H1 (cell line): ENCODE results near the gene SF3B6. TPM values are rescaled to one million over a fixed set of nuclear protein-coding genes. Genes with fewer than 3 reads are reported as not detected.

Experiments
- ATF3 ChIP-seq: IDR thresholded peaks from 2 replicates; pipeline ENCODE4 v1.6.1; 2011; ENCODE audit warnings: low read depth, mild to moderate bottlenecking, low read length; ENCODE audit not compliant: insufficient read depth
- BCL11A ChIP-seq, 2 experiments: IDR thresholded peaks; one replicate each; pipeline ENCODE4 v1.6.1; 2011; ENCODE audit warnings: low read depth in 2 of 2, low read length in 2 of 2, mild to moderate bottlenecking in 2 of 2
- CBX8 ChIP-seq: fragments of 300-800, 300-1000 bp; sonication (generic); IDR thresholded peaks from 2 replicates; pipeline ENCODE4 v1.7.1; 2016; ENCODE audit warnings: low read depth, low read length, borderline replicate concordance
- CHD1 ChIP-seq: IDR thresholded peaks from 2 replicates; pipeline ENCODE4 v1.6.1; 2012; ENCODE audit warnings: low read depth, low read length, improper control_type of control experiment
- CHD2 ChIP-seq: IDR thresholded peaks from 2 replicates; pipeline ENCODE4 v1.6.1; 2012; ENCODE audit warnings: low read length, improper control_type of control experiment
- CTBP2 ChIP-seq: IDR thresholded peaks from 2 replicates; pipeline ENCODE4 v1.7.0; 2011; ENCODE audit warnings: borderline replicate concordance, mild to moderate bottlenecking, moderate library complexity, mixed read lengths, low read length; ENCODE audit not compliant: insufficient read depth, insufficient read length
- EGR1 ChIP-seq: IDR thresholded peaks from 2 replicates; pipeline ENCODE4 v1.6.1; 2011; ENCODE audit warnings: low read depth, low read length, borderline replicate concordance
- FOSL1 ChIP-seq: IDR thresholded peaks from 2 replicates; pipeline ENCODE4 v1.6.1; 2011; ENCODE audit warnings: mild to moderate bottlenecking, low read depth, low read length, moderate library complexity; ENCODE audit not compliant: insufficient read depth
- HDAC2 ChIP-seq, 2 experiments: fragments of 300-600 bp in 1 of 2; sonication (generic) in 1 of 2; IDR thresholded peaks; 2 replicates each; pipeline ENCODE4 v1.6.1; 2011 to 2012; ENCODE audit warnings: low read depth in 2 of 2, low read length in 2 of 2, mild to moderate bottlenecking in 2 of 2, moderate library complexity in 2 of 2, borderline replicate concordance in 1 of 2, inconsistent platforms in 1 of 2
- HDAC6 ChIP-seq: IDR thresholded peaks from one replicate; pipeline ENCODE4 v1.7.1; 2012; ENCODE audit warnings: low read depth, mild to moderate bottlenecking, inconsistent platforms, low read length, moderate library complexity
- KDM1A ChIP-seq: fragments of 200-600, 300-600 bp; sonication (generic); IDR thresholded peaks from 2 replicates; pipeline ENCODE4 v1.7.1; 2016; ENCODE audit warnings: mild to moderate bottlenecking, low read length, borderline replicate concordance
- KDM4A ChIP-seq: IDR thresholded peaks from one replicate; pipeline ENCODE4 v1.7.1; 2012; ENCODE audit warnings: low read depth, mild to moderate bottlenecking, moderate library complexity, low read length, inconsistent platforms; ENCODE audit not compliant: severe bottlenecking
- KDM5A ChIP-seq: fragments of 200-600 bp; IDR thresholded peaks from 2 replicates; pipeline ENCODE4 v1.7.1; 2012; ENCODE audit warnings: mild to moderate bottlenecking, low read length, inconsistent platforms, mixed read lengths
- MAFK ChIP-seq: IDR thresholded peaks from 2 replicates; pipeline ENCODE4 v1.6.1; 2012; ENCODE audit warnings: low read depth, mild to moderate bottlenecking, improper control_type of control experiment, low read length
- POLR2A ChIP-seq, 2 experiments: IDR thresholded peaks; 1 replicate in 1 of 2; 2 replicates in 1 of 2; pipeline ENCODE4 v1.6.1; 2011; ENCODE audit warnings: low read depth in 2 of 2, low read length in 2 of 2, mild to moderate bottlenecking in 2 of 2; ENCODE audit errors: control extremely low read depth in 1 of 2
- SAP30 ChIP-seq: fragments of 300-600 bp; sonication (generic); IDR thresholded peaks from 2 replicates; pipeline ENCODE4 v1.7.1; 2012; ENCODE audit warnings: low read length, moderate library complexity, mild to moderate bottlenecking, inconsistent platforms; ENCODE audit not compliant: insufficient read depth, insufficient replicate concordance
- SP1 ChIP-seq: IDR thresholded peaks from 2 replicates; pipeline ENCODE4 v1.6.1; 2011; ENCODE audit warnings: low read depth, low read length
- SP2 ChIP-seq: IDR thresholded peaks from 2 replicates; pipeline ENCODE4 v1.6.1; 2012; ENCODE audit warnings: mild to moderate bottlenecking, low read length, inconsistent platforms
- SP4 ChIP-seq: IDR thresholded peaks from 2 replicates; pipeline ENCODE4 v1.6.1; 2012; ENCODE audit warnings: low read length, inconsistent platforms
- SRF ChIP-seq: IDR thresholded peaks from 2 replicates; pipeline ENCODE4 v1.6.1; 2011; ENCODE audit warnings: mild to moderate bottlenecking, low read depth, low read length, moderate library complexity
- SUZ12 ChIP-seq: fragments of 200-600 bp; sonication (generic); IDR thresholded peaks from 2 replicates; pipeline ENCODE4 v1.6.1; 2012; ENCODE audit warnings: mild to moderate bottlenecking, inconsistent platforms, low read length, moderate library complexity, mixed read lengths
- TAF7 ChIP-seq: optimal IDR thresholded peaks from 2 replicates; pipeline ENCODE3; 2011; ENCODE audit warnings: low read depth, mild to moderate bottlenecking, inconsistent platforms, low read length, moderate library complexity, borderline replicate concordance
- TEAD4 ChIP-seq: IDR thresholded peaks from 2 replicates; pipeline ENCODE4 v1.6.1; 2012; ENCODE audit warnings: low read depth, low read length, inconsistent platforms, mixed read lengths
- polyA plus RNA-seq, 7 experiments: library from polyadenylated mRNA; depleted of rRNA in 3 of 7; stranded (reverse) in 5 of 7; unstranded in 2 of 7; fragments of >200 nt in 5 of 7; fragments of 200-250 nt in 2 of 7; gene quantifications; 1 replicate in 5 of 7; 2 replicates in 1 of 7; 4 replicates in 1 of 7; pipeline versions ENCODE4 v1.2.1 to v1.2.3, GENCODE V29; 2011 to 2013; ENCODE audit warnings: missing spikeins in 2 of 7, mixed read lengths in 2 of 7
- total RNA-seq: library from RNA; stranded (reverse); fragmentation: NEBNext Ultra II Directional; extraction: Animal tissue kit (Norgen Biotek cat#: 25700); gene quantifications from 2 replicates; pipeline ENCODE4 v1.2.1, GENCODE V29; 2021

SF3B6 gene
- total and polyA plus RNA-seq, 2 of the 8 experiments (the other 6 are each of a cell fraction or from before 2014, with no cell fraction given): 126 to 155 TPM

DNA sequence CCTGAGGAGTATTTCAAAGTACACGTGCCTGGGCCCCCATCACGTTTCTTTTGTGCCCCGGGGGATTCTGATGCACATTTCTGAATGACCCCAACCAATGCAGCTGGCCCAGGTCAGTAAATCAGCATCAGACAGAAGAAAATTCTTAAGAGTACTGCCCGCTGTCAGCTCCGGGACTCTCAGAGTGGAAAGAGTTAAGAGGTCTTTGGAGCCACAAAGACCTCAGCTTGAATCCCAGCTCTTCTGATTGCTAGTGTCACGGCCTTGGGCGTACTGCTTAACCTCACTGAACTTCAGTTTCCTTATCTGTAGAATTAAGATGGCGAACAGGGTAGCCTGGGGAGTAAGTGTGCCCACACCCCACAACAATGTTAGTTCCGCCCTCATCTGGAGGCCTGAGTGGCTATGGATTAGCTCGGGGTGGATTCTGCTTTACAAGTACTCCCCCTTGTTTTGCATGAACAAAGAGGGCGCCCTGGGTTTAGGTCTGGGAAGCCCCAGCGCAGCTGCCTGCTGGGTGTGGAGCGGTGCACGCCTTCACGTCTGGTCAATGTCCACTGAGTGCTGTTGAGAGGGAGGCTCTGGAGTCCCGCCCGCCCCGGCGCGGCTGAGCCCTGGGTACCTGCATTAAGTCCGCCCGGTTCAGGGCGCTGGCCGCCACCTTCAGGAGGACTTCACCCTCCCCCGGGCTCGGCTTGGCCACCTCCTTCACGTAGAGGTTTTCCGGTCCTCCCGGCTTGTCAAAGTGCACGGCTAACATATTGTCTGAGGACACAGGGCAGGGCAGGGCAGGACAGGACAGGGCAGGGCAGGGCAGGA lies 7.7 kb upstream of the SF3B6 start (continued):
- peak; percentile 39; the same call in 1 of the 2 replicates for TF ChIP-seq CHD1
- no peak for TF ChIP-seq SP4
- TF ChIP-seq CTBP2: no peak
- TF ChIP-seq KDM4A: no peak
- TF ChIP-seq SUZ12: no peak
- peak; percentile 25 for TF ChIP-seq TAF7
- TF ChIP-seq TEAD4: 0 out of 2 replicates have a peak, but pooled peaks have one; percentile 0
- no peak for TF ChIP-seq KDM5A
- TF ChIP-seq KDM1A: no peak
- TF ChIP-seq EGR1: no peak
- TF ChIP-seq ATF3: no peak
- TF ChIP-seq CHD2: peak; percentile 25; the same call in 1 of the 2 replicates
- TF ChIP-seq MAFK: no peak
- no peak for TF ChIP-seq FOSL1
- no peak for TF ChIP-seq HDAC6
- peak in 1 of 2 experiments; percentile 63; a peak in 1 of 4 replicates for TF ChIP-seq HDAC2 (IDR thresholded peaks at IDR 0.05; ENCODE audit: borderline replicate concordance in 1 of 2, low read depth in 2 of 2, low read length in 2 of 2)
- no peak for TF ChIP-seq SAP30
- no peak for TF ChIP-seq SRF
- TF ChIP-seq SP2: no peak
- peak; percentile 22; the same call in 1 of the 2 replicates for TF ChIP-seq SP1
- no peak for TF ChIP-seq BCL11A (IDR thresholded peaks at IDR 0.05; ENCODE audit: low read depth in 2 of 2, low read length in 2 of 2)
- peak in 1 of 2 experiments; percentile 44 for TF ChIP-seq POLR2A (IDR thresholded peaks at IDR 0.05; ENCODE audit: control extremely low read depth in 1 of 2, low read depth in 2 of 2, low read length in 2 of 2)
- TF ChIP-seq CBX8: no peak
